HepG2 (cell line): ENCODE data around the gene FURIN. TPM values are rescaled to one million over a fixed set of nuclear protein-coding genes. Genes with fewer than 3 reads are reported as not detected.

Experiments used
- DDIT3 ChIP-seq: sonication (generic); formaldehyde crosslinking; IDR thresholded peaks from 2 replicates; pipeline ENCODE4 v1.4.0; 2020; ENCODE audit warnings: mild to moderate bottlenecking, missing genetic modification reagents
- EED ChIP-seq: sonication (generic); formaldehyde crosslinking; IDR thresholded peaks from 2 replicates; pipeline ENCODE4 v1.5.0; 2020; ENCODE audit warnings: mild to moderate bottlenecking, missing genetic modification reagents
- MBD4 ChIP-seq: IDR thresholded peaks from 2 replicates; pipeline ENCODE4 v1.6.1; 2012; ENCODE audit warnings: low read length, inconsistent platforms, borderline replicate concordance
- ONECUT2 ChIP-seq: sonication (generic); formaldehyde crosslinking; IDR thresholded peaks from 2 replicates; pipeline ENCODE4 v1.4.0; 2020; ENCODE audit warnings: missing genetic modification reagents
- PTBP1 ChIP-seq: fragments of 200-400 bp; formaldehyde crosslinking; IDR thresholded peaks from 2 replicates; pipeline ENCODE4 v1.6.1; 2018; ENCODE audit warnings: low read length, low read depth; ENCODE audit not compliant: poor library complexity, severe bottlenecking
- RELA ChIP-seq: sonication (generic); formaldehyde crosslinking; IDR thresholded peaks from 2 replicates; pipeline ENCODE4 v1.4.0; 2020; ENCODE audit warnings: missing genetic modification reagents
- SAP130 ChIP-seq: IDR thresholded peaks from 2 replicates; pipeline ENCODE4 v1.6.1; 2016; ENCODE audit warnings: low read depth
- SMAD3 ChIP-seq: sonication (generic); formaldehyde crosslinking; IDR thresholded peaks from 2 replicates; pipeline ENCODE4 v1.4.0; 2020; ENCODE audit warnings: missing genetic modification reagents
- ZFP62 ChIP-seq: sonication (generic); formaldehyde crosslinking; IDR thresholded peaks from 2 replicates; pipeline ENCODE4 v1.4.0; 2020; ENCODE audit warnings: missing genetic modification reagents
- ZNF414 ChIP-seq: sonication (generic); formaldehyde crosslinking; IDR thresholded peaks from 2 replicates; pipeline ENCODE4 v1.5.0; 2020; ENCODE audit warnings: missing genetic modification reagents
- ZNF446 ChIP-seq: sonication (generic); formaldehyde crosslinking; IDR thresholded peaks from 2 replicates; pipeline ENCODE4 v1.5.0; 2020; ENCODE audit warnings: mild to moderate bottlenecking, missing genetic modification reagents
- ZNF460 ChIP-seq: sonication (generic); formaldehyde crosslinking; IDR thresholded peaks from 2 replicates; pipeline ENCODE4 v1.5.1; 2020; ENCODE audit warnings: missing genetic modification reagents, mild to moderate bottlenecking, borderline replicate concordance
- polyA plus RNA-seq, 8 experiments: library from polyadenylated mRNA; depleted of rRNA in 3 of 8; stranded (reverse) in 7 of 8; unstranded in 1 of 8; fragments of >200 nt; fragmentation: Illumina TruSeq in 4 of 8; extraction: Trizol in 4 of 8; gene quantifications; 2 replicates each; pipeline versions ENCODE4 v1.2.1 to v1.2.3, GENCODE V29; 2011 to 2016; ENCODE audit warnings: low read depth in 4 of 8, missing spikeins in 1 of 8, mixed read lengths in 1 of 8; ENCODE audit not compliant: insufficient read depth in 1 of 8
- total RNA-seq, 5 experiments: library from RNA; depleted of rRNA; stranded (reverse); fragments of >200 nt; fragmentation: Illumina TruSeq; extraction: Trizol; gene quantifications; 2 replicates each; pipeline ENCODE4 v1.2.3, GENCODE V29; 2016; ENCODE audit warnings: low read depth in 1 of 5
- TF ChIP-seq, protein P1 (sequence below): IDR thresholded peaks from 2 replicates; pipeline ENCODE4 v1.6.1; 2016; ENCODE audit warnings: low read depth, missing genetic modification reagents, missing compliant biosample characterization
- TF ChIP-seq, protein P2 (sequence below): sonication (generic); formaldehyde crosslinking; IDR thresholded peaks from 2 replicates; pipeline ENCODE4 v1.5.1; 2020; ENCODE audit warnings: missing genetic modification reagents, mild to moderate bottlenecking, borderline replicate concordance
- TF ChIP-seq, protein P3 (sequence below): sonication (generic); formaldehyde crosslinking; IDR thresholded peaks from 2 replicates; pipeline ENCODE4 v1.4.0; 2020; ENCODE audit warnings: missing genetic modification reagents, borderline replicate concordance

FURIN gene
- total and polyA plus RNA-seq, 2 of the 13 experiments (the other 11 are each of a cell fraction or from before 2014, with no cell fraction given): 15.2 to 17.4 TPM

GRCh38 chr15:90931828-90932659, 63.7 kb downstream of the FURIN start, which contains the start of gene HDDC3 (continued):
- TF ChIP-seq, protein P1, sequence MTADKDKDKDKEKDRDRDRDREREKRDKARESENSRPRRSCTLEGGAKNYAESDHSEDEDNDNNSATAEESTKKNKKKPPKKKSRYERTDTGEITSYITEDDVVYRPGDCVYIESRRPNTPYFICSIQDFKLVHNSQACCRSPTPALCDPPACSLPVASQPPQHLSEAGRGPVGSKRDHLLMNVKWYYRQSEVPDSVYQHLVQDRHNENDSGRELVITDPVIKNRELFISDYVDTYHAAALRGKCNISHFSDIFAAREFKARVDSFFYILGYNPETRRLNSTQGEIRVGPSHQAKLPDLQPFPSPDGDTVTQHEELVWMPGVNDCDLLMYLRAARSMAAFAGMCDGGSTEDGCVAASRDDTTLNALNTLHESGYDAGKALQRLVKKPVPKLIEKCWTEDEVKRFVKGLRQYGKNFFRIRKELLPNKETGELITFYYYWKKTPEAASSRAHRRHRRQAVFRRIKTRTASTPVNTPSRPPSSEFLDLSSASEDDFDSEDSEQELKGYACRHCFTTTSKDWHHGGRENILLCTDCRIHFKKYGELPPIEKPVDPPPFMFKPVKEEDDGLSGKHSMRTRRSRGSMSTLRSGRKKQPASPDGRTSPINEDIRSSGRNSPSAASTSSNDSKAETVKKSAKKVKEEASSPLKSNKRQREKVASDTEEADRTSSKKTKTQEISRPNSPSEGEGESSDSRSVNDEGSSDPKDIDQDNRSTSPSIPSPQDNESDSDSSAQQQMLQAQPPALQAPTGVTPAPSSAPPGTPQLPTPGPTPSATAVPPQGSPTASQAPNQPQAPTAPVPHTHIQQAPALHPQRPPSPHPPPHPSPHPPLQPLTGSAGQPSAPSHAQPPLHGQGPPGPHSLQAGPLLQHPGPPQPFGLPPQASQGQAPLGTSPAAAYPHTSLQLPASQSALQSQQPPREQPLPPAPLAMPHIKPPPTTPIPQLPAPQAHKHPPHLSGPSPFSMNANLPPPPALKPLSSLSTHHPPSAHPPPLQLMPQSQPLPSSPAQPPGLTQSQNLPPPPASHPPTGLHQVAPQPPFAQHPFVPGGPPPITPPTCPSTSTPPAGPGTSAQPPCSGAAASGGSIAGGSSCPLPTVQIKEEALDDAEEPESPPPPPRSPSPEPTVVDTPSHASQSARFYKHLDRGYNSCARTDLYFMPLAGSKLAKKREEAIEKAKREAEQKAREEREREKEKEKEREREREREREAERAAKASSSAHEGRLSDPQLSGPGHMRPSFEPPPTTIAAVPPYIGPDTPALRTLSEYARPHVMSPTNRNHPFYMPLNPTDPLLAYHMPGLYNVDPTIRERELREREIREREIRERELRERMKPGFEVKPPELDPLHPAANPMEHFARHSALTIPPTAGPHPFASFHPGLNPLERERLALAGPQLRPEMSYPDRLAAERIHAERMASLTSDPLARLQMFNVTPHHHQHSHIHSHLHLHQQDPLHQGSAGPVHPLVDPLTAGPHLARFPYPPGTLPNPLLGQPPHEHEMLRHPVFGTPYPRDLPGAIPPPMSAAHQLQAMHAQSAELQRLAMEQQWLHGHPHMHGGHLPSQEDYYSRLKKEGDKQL (CRISPR knock-in tag): 0 out of 2 replicates have a peak, but pooled peaks have one; percentile 22
- 0 out of 2 replicates have a peak, but pooled peaks have one; percentile 75 for TF ChIP-seq EED (CRISPR knock-in tag)
- TF ChIP-seq, protein P2, sequence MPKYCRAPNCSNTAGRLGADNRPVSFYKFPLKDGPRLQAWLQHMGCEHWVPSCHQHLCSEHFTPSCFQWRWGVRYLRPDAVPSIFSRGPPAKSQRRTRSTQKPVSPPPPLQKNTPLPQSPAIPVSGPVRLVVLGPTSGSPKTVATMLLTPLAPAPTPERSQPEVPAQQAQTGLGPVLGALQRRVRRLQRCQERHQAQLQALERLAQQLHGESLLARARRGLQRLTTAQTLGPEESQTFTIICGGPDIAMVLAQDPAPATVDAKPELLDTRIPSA: 0 out of 2 replicates have a peak, but pooled peaks have one; percentile 62
- TF ChIP-seq, protein P3, sequence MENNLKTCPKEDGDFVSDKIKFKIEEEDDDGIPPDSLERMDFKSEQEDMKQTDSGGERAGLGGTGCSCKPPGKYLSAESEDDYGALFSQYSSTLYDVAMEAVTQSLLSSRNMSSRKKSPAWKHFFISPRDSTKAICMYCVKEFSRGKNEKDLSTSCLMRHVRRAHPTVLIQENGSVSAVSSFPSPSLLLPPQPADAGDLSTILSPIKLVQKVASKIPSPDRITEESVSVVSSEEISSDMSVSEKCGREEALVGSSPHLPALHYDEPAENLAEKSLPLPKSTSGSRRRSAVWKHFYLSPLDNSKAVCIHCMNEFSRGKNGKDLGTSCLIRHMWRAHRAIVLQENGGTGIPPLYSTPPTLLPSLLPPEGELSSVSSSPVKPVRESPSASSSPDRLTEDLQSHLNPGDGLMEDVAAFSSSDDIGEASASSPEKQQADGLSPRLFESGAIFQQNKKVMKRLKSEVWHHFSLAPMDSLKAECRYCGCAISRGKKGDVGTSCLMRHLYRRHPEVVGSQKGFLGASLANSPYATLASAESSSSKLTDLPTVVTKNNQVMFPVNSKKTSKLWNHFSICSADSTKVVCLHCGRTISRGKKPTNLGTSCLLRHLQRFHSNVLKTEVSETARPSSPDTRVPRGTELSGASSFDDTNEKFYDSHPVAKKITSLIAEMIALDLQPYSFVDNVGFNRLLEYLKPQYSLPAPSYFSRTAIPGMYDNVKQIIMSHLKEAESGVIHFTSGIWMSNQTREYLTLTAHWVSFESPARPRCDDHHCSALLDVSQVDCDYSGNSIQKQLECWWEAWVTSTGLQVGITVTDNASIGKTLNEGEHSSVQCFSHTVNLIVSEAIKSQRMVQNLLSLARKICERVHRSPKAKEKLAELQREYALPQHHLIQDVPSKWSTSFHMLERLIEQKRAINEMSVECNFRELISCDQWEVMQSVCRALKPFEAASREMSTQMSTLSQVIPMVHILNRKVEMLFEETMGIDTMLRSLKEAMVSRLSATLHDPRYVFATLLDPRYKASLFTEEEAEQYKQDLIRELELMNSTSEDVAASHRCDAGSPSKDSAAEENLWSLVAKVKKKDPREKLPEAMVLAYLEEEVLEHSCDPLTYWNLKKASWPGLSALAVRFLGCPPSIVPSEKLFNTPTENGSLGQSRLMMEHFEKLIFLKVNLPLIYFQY (CRISPR knock-in tag): peak; percentile 99
- TF ChIP-seq ZFP62 (CRISPR knock-in tag): no peak
- TF ChIP-seq ZNF414 (CRISPR knock-in tag): 0 out of 2 replicates have a peak, but pooled peaks have one; percentile 40
- peak; percentile 90 for TF ChIP-seq SMAD3
- no peak for TF ChIP-seq RELA (CRISPR knock-in tag)
- peak; percentile 45; the same call in 1 of the 2 replicates for TF ChIP-seq ZNF446
- no peak for TF ChIP-seq ZNF460
- no peak for TF ChIP-seq ONECUT2
- TF ChIP-seq DDIT3 (CRISPR knock-in tag): no peak
- TF ChIP-seq MBD4: no peak
- TF ChIP-seq SAP130: peak; percentile 68
- no peak for TF ChIP-seq PTBP1
